SK-N-SH (cell line): ENCODE results near the gene PPP2R5C. TPM values are rescaled to one million over a fixed set of nuclear protein-coding genes. Genes with fewer than 3 reads are reported as not detected.

ENCODE experiments used
- CTCF ChIA-PET: fragments of 300-600, 350-600 bp; formaldehyde crosslinking; extraction: SDS; loops from one replicate; lab custom pipeline; 2021; lab: Yijun Ruan, JAX
- POLR2A ChIA-PET: fragments of 350-600 bp; sonication (Branson Sonifier 250); formaldehyde crosslinking; extraction: SDS; loops from one replicate; lab custom pipeline; 2020; ENCODE audit warnings: antibody characterized with exemption, inconsistent platforms; lab: Yijun Ruan, JAX
- DNase-seq: peaks from one replicate; pipeline ENCODE4 v3.0.0; 2012
- H2AFZ ChIP-seq: fragments of 200-600 bp; sonication (generic); 2 replicates; pipeline ENCODE4 v1.8.1; 2016; ENCODE audit warnings: antibody characterized with exemption, mild to moderate bottlenecking, low read depth
- H3F3A ChIP-seq: fragments of 200-600 bp; sonication (generic); replicated peaks from 2 replicates; pipeline ENCODE3; 2016; ENCODE audit warnings: antibody characterized with exemption, mild to moderate bottlenecking; ENCODE audit not compliant: insufficient read depth
- H3K27ac ChIP-seq, 2 experiments: fragments of 200-500 bp in 1 of 2; fragments of 200-600 bp in 1 of 2; sonication (Bioruptor generic) in 1 of 2; sonication (generic), shearing (Covaris generic) in 1 of 2; 2 replicates each; pipeline versions ENCODE4 v1.5.1 to v1.6.1; 2014 to 2016; ENCODE audit warnings: low read depth in 2 of 2, inconsistent platforms in 1 of 2, low read length in 1 of 2, mild to moderate bottlenecking in 1 of 2, mixed read lengths in 1 of 2
- H3K27me3 ChIP-seq: fragments of 200-600 bp; sonication (generic), shearing (Covaris generic); 2 replicates; pipeline ENCODE4 v1.6.1; 2016; ENCODE audit warnings: mixed run types; ENCODE audit not compliant: insufficient read depth
- H3K36me3 ChIP-seq, 2 experiments: fragments of 200-500 bp in 1 of 2; fragments of 200-600 bp in 1 of 2; sonication (Bioruptor generic) in 1 of 2; sonication (generic) in 1 of 2; replicated peaks in 1 of 2; 2 replicates each; pipeline versions ENCODE3 to v1.5.1; 2014 to 2016; ENCODE audit warnings: low read length in 1 of 2, mild to moderate bottlenecking in 1 of 2; ENCODE audit not compliant: insufficient read depth in 2 of 2, control insufficient read depth in 1 of 2
- H3K4me1 ChIP-seq, 2 experiments: fragments of 200-500 bp in 1 of 2; fragments of 200-600 bp in 1 of 2; sonication (Bioruptor generic) in 1 of 2; sonication (generic), shearing (Covaris generic) in 1 of 2; 2 replicates each; pipeline versions ENCODE4 v1.5.1 to v1.6.1; 2014 to 2016; ENCODE audit warnings: low read depth in 1 of 2, low read length in 1 of 2, mixed run types in 1 of 2; ENCODE audit not compliant: insufficient read depth in 2 of 2, control insufficient read depth in 1 of 2
- H3K4me2 ChIP-seq: fragments of 200-600 bp; sonication (generic), shearing (Covaris generic); 2 replicates; pipeline ENCODE4 v1.6.1; 2017; ENCODE audit warnings: mixed run types
- H3K4me3 ChIP-seq, 2 experiments: fragments of 200-500 bp in 1 of 2; fragments of 200-600 bp in 1 of 2; sonication (Bioruptor generic) in 1 of 2; sonication (generic), shearing (Covaris generic) in 1 of 2; 2 replicates each; pipeline versions ENCODE4 v1.5.1 to v1.8.1; 2014 to 2016; ENCODE audit warnings: low read depth in 2 of 2, inconsistent platforms in 1 of 2, low read length in 1 of 2, mild to moderate bottlenecking in 1 of 2, mixed read lengths in 1 of 2, moderate library complexity in 1 of 2
- H3K79me2 ChIP-seq: fragments of 200-600 bp; sonication (generic); 2 replicates; pipeline ENCODE4 v1.8.1; 2017; ENCODE audit warnings: mild to moderate bottlenecking; ENCODE audit not compliant: insufficient read depth
- H3K9ac ChIP-seq: fragments of 200-600 bp; sonication (generic); 2 replicates; pipeline ENCODE4 v1.6.1; 2017; ENCODE audit warnings: mixed run types
- H3K9me2 ChIP-seq: fragments of 200-600 bp; sonication (generic); 2 replicates; pipeline ENCODE4 v1.6.1; 2017; ENCODE audit warnings: mixed run types
- H3K9me3 ChIP-seq: fragments of 200-600 bp; sonication (generic); 2 replicates; pipeline ENCODE4 v1.6.1; 2017; ENCODE audit warnings: mixed run types, mild to moderate bottlenecking, moderate library complexity
- H4K20me1 ChIP-seq: fragments of 200-600 bp; sonication (generic); 2 replicates; pipeline ENCODE4 v1.6.1; 2017; ENCODE audit warnings: mild to moderate bottlenecking, mixed run types; ENCODE audit not compliant: insufficient read depth
- ELF1 ChIP-seq: IDR thresholded peaks from 2 replicates; pipeline ENCODE4 v1.4.0; 2012
- FOSL2 ChIP-seq: IDR thresholded peaks from 2 replicates; pipeline ENCODE4 v1.4.0; 2012; ENCODE audit warnings: low read depth, mild to moderate bottlenecking, moderate library complexity, borderline replicate concordance
- GABPA ChIP-seq: IDR thresholded peaks from 2 replicates; pipeline ENCODE4 v1.4.0; 2012; ENCODE audit warnings: low read depth, mild to moderate bottlenecking
- NFIC ChIP-seq: IDR thresholded peaks from 2 replicates; pipeline ENCODE4 v1.4.0; 2012; ENCODE audit warnings: borderline replicate concordance
- RFX5 ChIP-seq: IDR thresholded peaks from 2 replicates; pipeline ENCODE4 v1.6.1; 2012; ENCODE audit warnings: mild to moderate bottlenecking, improper control_type of control experiment, low read length
- RXRA ChIP-seq: IDR thresholded peaks from 2 replicates; pipeline ENCODE4 v1.4.0; 2012; ENCODE audit warnings: low read depth, mild to moderate bottlenecking, borderline replicate concordance
- SIN3A ChIP-seq: IDR thresholded peaks from 2 replicates; pipeline ENCODE4 v1.6.1; 2012; ENCODE audit warnings: low read depth, mild to moderate bottlenecking, low read length, moderate library complexity, borderline replicate concordance
- TAF1 ChIP-seq: IDR thresholded peaks from 2 replicates; pipeline ENCODE4 v1.6.1; 2012; ENCODE audit warnings: low read depth, mild to moderate bottlenecking, low read length, moderate library complexity, borderline replicate concordance
- TCF12 ChIP-seq: IDR thresholded peaks from 2 replicates; pipeline ENCODE4 v1.4.0; 2012
- TEAD4 ChIP-seq: IDR thresholded peaks from 2 replicates; pipeline ENCODE4 v1.4.0; 2012; ENCODE audit warnings: mild to moderate bottlenecking, borderline replicate concordance; ENCODE audit not compliant: insufficient read depth
- USF2 ChIP-seq: fragments of 150-350 bp; IDR thresholded peaks from 2 replicates; pipeline ENCODE4 v1.6.1; 2017; ENCODE audit warnings: antibody characterized with exemption, low read length, low read depth, borderline replicate concordance
- YY1 ChIP-seq: IDR thresholded peaks from 2 replicates; pipeline ENCODE4 v1.4.0; 2012; ENCODE audit warnings: low read depth, mild to moderate bottlenecking
- WGBS: methylation state at CpG from one replicate; pipeline ENCODE4 v1.1.6; 2017; ENCODE audit warnings: low lambda C conversion rate; 5-methylcytosine and 5-hydroxymethylcytosine counted together
- polyA plus RNA-seq, 3 experiments: library from polyadenylated mRNA; depleted of rRNA; stranded (reverse); fragments of >200 nt; gene quantifications; 2 replicates each; pipeline ENCODE4 v1.2.3, GENCODE V29; 2012
- TF ChIP-seq, protein P1 (sequence below): IDR thresholded peaks from 2 replicates; pipeline ENCODE4 v1.4.0; 2012; ENCODE audit warnings: low read depth, borderline replicate concordance
- TF ChIP-seq, protein P2 (sequence below): fragments of 200-600 bp; sonication (generic); IDR thresholded peaks from 2 replicates; pipeline ENCODE4 v1.6.1; 2017; ENCODE audit warnings: antibody characterized with exemption, mild to moderate bottlenecking, moderate library complexity

The PPP2R5C gene
- polyA plus RNA-seq, 1 of the 3 experiments (the other 2 are of a cell fraction), result 43.7 TPM

- no peak overlapping the region for H2AFZ ChIP-seq
- TF ChIP-seq SIN3A, result no peak
- TF ChIP-seq RXRA, result no peak
- TF ChIP-seq NFIC, result no peak
- TF ChIP-seq FOSL2, result no peak
- no peak for TF ChIP-seq USF2
- no peak for TF ChIP-seq RFX5
- TF ChIP-seq TEAD4, result no peak
- no peak overlapping the region for H3K9ac ChIP-seq
- no peaks in the 10 kb centered on the region for H3F3A ChIP-seq
- H3K27me3 ChIP-seq, result peaks cover 12% of the 10 kb centered on the region; the same call in 1 of the 2 replicates
- ChIA-PET CTCF (interaction anchor here (0.6 to 0.8 kb wide), 3 partner anchors 29 to 222 kb away, joined by 3 read pairs; no protein-coding TSS in a partner anchor), POLR2A (no interaction called here)
- no peaks in the 10 kb centered on the region for H3K9me2 ChIP-seq
- no peak for DNase-seq
- H3K4me3 ChIP-seq, result no peak overlapping the region
- no peak overlapping the region for H3K4me2 ChIP-seq
- H3K79me2 ChIP-seq, result no peaks in the 10 kb centered on the region
- no peaks in the 10 kb centered on the region for H3K9me3 ChIP-seq
- H3K27ac ChIP-seq, result no peak overlapping the region
- WGBS, result 51% methylated on average over 3 of the region's 4 CpGs
- no peaks in the 10 kb centered on the region; a peak in 1 of 4 replicates for H3K4me1 ChIP-seq
- no peaks in the 10 kb centered on the region for H3K36me3 ChIP-seq
- H4K20me1 ChIP-seq, result no peaks in the 10 kb centered on the region
Observed at GRCh38 chr14:101736071-101736470, 25.4 kb upstream of the PPP2R5C start.

DNA sequence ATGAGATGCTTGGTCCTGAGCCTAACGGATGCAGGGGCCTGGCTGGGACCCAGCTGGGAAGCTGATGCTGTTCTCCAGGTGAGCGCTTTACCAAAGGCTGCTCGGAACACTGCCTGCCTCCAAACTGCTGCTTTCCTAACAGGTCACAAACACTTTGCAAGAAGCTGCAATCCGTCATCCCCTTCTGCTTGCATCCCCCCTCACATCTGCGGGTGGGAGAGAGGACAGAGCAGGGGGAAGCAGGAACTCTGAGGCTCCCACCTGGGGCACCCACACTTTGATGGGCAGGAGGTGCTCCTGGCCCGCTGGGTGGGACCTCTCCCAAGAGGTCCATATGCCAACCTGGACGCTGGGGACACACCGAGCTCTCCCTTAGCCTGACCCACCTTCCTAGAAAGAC, 24.9 kb upstream of the PPP2R5C start:
- CTCF ChIA-PET, result interaction anchor here (0.6 to 0.7 kb wide), 2 partner anchors 40 to 221 kb away, joined by 3 read pairs; no protein-coding TSS in a partner anchor
- no peak overlapping the region for H3K9ac ChIP-seq

More for the DNA sequence above, 24.9 kb upstream of the PPP2R5C start:
- no peak for DNase-seq
- Histone ChIP-seq H3F3A (no peaks in the 10 kb centered on the region), H3K27me3 (peaks cover 12% of the 10 kb centered on the region; the same call in 1 of the 2 replicates), H3K4me2 (no peak overlapping the region), H3K79me2 (no peaks in the 10 kb centered on the region), H4K20me1 (no peaks in the 10 kb centered on the region), H3K27ac (no peak overlapping the region), H3K9me2 (no peaks in the 10 kb centered on the region), H3K4me1 (no peaks in the 10 kb centered on the region), H2AFZ (no peak overlapping the region), H3K4me3 (no peak overlapping the region), H3K36me3 (no peaks in the 10 kb centered on the region), H3K9me3 (no peaks in the 10 kb centered on the region)
- POLR2A ChIA-PET, result no interaction called here
- WGBS, result 41% methylated on average over 7 of the region's 8 CpGs
- TF ChIP-seq TCF12 (no peak), FOSL2 (no peak), YY1 (no peak), NFIC (no peak), TEAD4 (no peak), SIN3A (no peak), TAF1 (no peak), RFX5 (no peak), ELF1 (no peak), GABPA (no peak)
- TF ChIP-seq, protein P1, sequence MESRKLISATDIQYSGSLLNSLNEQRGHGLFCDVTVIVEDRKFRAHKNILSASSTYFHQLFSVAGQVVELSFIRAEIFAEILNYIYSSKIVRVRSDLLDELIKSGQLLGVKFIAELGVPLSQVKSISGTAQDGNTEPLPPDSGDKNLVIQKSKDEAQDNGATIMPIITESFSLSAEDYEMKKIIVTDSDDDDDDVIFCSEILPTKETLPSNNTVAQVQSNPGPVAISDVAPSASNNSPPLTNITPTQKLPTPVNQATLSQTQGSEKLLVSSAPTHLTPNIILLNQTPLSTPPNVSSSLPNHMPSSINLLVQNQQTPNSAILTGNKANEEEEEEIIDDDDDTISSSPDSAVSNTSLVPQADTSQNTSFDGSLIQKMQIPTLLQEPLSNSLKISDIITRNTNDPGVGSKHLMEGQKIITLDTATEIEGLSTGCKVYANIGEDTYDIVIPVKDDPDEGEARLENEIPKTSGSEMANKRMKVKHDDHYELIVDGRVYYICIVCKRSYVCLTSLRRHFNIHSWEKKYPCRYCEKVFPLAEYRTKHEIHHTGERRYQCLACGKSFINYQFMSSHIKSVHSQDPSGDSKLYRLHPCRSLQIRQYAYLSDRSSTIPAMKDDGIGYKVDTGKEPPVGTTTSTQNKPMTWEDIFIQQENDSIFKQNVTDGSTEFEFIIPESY, result no peak
- TF ChIP-seq, protein P2, sequence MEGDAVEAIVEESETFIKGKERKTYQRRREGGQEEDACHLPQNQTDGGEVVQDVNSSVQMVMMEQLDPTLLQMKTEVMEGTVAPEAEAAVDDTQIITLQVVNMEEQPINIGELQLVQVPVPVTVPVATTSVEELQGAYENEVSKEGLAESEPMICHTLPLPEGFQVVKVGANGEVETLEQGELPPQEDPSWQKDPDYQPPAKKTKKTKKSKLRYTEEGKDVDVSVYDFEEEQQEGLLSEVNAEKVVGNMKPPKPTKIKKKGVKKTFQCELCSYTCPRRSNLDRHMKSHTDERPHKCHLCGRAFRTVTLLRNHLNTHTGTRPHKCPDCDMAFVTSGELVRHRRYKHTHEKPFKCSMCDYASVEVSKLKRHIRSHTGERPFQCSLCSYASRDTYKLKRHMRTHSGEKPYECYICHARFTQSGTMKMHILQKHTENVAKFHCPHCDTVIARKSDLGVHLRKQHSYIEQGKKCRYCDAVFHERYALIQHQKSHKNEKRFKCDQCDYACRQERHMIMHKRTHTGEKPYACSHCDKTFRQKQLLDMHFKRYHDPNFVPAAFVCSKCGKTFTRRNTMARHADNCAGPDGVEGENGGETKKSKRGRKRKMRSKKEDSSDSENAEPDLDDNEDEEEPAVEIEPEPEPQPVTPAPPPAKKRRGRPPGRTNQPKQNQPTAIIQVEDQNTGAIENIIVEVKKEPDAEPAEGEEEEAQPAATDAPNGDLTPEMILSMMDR, result no peak
